IPS-20b (cell line): Measurements from ENCODE around the gene BICDL1.

ENCODE experiments used
- H3K27ac ChIP-seq: one replicate; pipeline ENCODE4 v1.5.1; 2013; ENCODE audit warnings: low read length
- H3K27me3 ChIP-seq: 2 replicates; pipeline ENCODE4 v1.6.1; 2013; ENCODE audit warnings: mild to moderate bottlenecking, low read length, inconsistent platforms; ENCODE audit not compliant: insufficient read depth
- H3K36me3 ChIP-seq: 2 replicates; pipeline ENCODE4 v1.6.1; 2013; ENCODE audit warnings: low read depth, mild to moderate bottlenecking, inconsistent platforms, low read length, moderate library complexity; ENCODE audit not compliant: insufficient read depth
- H3K4me1 ChIP-seq: 2 replicates; pipeline ENCODE4 v1.6.1; 2013; ENCODE audit warnings: mild to moderate bottlenecking, control low read depth, inconsistent platforms, low read length, moderate library complexity; ENCODE audit not compliant: insufficient read depth
- H3K4me3 ChIP-seq: 2 replicates; pipeline ENCODE4 v1.5.1; 2013; ENCODE audit warnings: mild to moderate bottlenecking, low read length, inconsistent platforms
- H3K9ac ChIP-seq: 2 replicates; pipeline ENCODE4 v1.6.1; 2013; ENCODE audit warnings: low read depth, mild to moderate bottlenecking, inconsistent platforms, low read length, moderate library complexity
- H3K9me3 ChIP-seq: 2 replicates; pipeline ENCODE4 v1.6.1; 2013; ENCODE audit warnings: mild to moderate bottlenecking, low read depth, low read length, inconsistent platforms; ENCODE audit not compliant: insufficient read depth

The BICDL1 gene, protein sequence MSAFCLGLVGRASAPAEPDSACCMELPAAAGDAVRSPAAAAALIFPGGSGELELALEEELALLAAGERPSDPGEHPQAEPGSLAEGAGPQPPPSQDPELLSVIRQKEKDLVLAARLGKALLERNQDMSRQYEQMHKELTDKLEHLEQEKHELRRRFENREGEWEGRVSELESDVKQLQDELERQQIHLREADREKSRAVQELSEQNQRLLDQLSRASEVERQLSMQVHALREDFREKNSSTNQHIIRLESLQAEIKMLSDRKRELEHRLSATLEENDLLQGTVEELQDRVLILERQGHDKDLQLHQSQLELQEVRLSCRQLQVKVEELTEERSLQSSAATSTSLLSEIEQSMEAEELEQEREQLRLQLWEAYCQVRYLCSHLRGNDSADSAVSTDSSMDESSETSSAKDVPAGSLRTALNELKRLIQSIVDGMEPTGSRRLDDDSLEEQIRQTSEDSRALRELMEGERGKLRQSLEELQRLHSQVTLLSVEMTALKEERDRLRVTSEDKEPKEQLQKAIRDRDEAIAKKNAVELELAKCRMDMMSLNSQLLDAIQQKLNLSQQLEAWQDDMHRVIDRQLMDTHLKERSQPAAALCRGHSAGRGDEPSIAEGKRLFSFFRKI

DNA sequence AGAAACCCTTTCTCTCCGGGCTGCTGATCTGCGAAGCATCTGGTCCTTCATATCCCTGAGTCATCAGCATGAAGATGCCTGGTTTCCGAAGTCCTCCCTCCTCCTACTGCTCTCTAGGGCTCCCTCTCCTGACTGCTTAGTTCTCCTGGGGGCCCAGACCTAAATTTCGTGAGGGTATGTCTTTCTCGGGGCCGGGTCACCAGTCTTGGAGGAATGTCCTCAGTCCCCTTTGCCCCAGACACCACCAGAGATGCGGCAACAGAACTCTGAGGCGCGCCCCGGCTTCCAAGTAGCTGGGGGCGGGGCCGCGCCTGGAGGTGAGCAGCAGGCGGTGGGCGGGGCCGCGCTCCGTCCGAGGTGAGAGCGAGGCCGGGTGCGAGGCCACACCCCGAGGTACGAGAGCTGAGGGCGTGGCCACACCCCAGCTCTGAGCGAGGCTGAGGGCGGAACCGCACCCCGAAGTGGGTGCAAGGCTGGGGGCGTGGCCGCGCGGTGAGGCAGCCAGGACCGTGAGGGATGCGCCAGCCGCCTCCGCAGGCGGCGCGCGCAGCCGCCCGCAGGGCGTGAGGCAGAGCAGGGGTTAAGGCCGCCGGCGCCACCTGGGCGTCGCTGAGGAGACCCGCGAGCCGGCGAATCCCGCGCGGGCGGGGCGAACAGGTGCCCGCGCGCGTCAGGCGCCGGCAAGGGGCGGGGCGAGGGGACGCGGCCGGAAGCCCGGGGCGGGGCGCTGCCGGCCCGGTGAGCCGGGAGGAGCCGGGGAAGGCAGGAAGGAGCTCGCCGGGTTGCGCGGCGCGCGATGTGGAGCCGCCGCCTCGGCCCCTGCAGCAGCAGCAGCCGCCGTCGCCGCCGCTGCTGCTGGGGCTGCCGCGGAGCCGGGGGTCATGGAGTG is at the start of gene BICDL1:
BICDL1 (plus strand) TSS at position 765 of the 889 bp plus-strand sequence. CDS start 633 bp downstream, outside the sequence.
- H3K9me3 ChIP-seq, result no peaks in the 10 kb centered on the region
- H3K27me3 ChIP-seq, result peaks cover 41% of the 10 kb centered on the region
- H3K9ac ChIP-seq, result peak within 1 kb of the TSS; percentile 71; the same call in 1 of the 2 replicates
- H3K4me3 ChIP-seq, result peak within 1 kb of the TSS; percentile 70
- peak within 1 kb of the TSS; percentile 46 for H3K27ac ChIP-seq
- H3K36me3 ChIP-seq, result no peaks in the 10 kb centered on the region; the same call in 1 of the 2 replicates
- H3K4me1 ChIP-seq, result peaks cover 7% of the 10 kb centered on the region; the same call in 1 of the 2 replicates

DNA sequence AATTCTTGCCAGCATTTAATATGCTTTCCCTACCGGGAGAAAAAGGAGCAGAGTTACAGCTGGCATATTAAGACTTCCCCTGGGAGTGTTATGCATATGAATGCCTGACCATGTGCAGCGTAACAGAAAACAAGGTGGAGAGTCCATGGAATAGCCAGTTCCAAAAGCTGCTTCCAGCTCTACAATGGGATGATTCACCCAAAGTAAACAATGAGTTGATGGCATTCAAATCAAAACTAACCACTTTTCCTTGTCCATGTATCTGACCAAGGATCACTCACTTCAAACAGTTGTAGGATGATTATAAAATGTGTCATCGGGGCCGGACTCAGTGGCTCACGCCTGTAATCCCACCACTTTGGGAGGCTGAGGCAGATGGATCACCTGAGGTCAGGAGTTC is 48.1 kb upstream of the BICDL1 start:
- H3K9ac ChIP-seq, result no peak overlapping the region
- no peaks in the 10 kb centered on the region for H3K27me3 ChIP-seq
- no peak overlapping the region for H3K27ac ChIP-seq
- 0 out of 2 replicates have a peak, but pooled peaks cover 4% of the 10 kb centered on the region for H3K4me1 ChIP-seq
- no peaks in the 10 kb centered on the region for H3K9me3 ChIP-seq
- no peaks in the 10 kb centered on the region for H3K36me3 ChIP-seq
- no peak overlapping the region for H3K4me3 ChIP-seq

DNA sequence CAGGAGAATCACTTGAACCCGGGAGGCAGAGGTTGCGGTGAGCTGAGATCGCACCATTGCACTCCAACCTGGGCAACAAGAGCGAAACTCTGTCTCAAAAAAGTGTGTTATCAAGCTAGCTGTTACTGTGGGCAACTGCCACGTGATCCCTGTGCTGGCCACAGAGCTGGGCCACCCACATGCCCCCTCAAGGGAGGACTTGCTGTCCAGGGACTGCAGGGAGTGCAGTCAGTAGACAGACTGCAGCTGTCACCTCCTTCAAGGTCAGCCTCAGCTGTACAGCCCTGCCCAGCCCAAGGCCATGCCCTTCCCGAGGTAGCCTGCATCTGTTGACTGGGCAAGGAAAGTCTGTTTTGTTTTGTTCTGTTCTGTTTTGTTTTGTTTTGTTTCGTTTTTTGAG is 46.6 kb upstream of the BICDL1 start:
- no peak overlapping the region for H3K27ac ChIP-seq
- H3K9ac ChIP-seq, result no peak overlapping the region
- no peak overlapping the region for H3K4me3 ChIP-seq
- no peaks in the 10 kb centered on the region for H3K9me3 ChIP-seq
- H3K27me3 ChIP-seq, result no peaks in the 10 kb centered on the region
- H3K36me3 ChIP-seq, result no peaks in the 10 kb centered on the region
- 0 out of 2 replicates have a peak, but pooled peaks cover 4% of the 10 kb centered on the region for H3K4me1 ChIP-seq

DNA sequence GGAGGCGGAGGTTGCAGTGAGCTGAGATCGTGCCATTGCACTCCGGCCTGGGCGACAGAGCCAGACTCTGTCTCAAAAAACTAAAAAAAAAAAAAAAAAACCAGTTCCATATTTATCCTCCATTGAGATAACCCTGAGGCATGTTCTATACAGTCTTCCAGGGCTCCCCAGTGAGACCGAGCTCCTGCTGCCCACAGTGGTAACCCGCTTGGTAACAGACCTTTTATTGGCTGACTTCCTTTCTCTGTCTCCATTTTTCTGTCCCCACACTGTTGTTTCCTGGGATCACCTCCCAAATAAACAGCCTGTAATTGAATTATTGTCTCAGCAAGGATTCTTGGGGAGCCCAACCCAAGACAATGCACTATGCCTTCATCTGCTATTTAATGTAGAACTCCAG is 42.8 kb upstream of the BICDL1 start:
- Histone ChIP-seq H3K9me3 (no peaks in the 10 kb centered on the region), H3K4me3 (no peak overlapping the region), H3K9ac (no peak overlapping the region), H3K4me1 (no peaks in the 10 kb centered on the region), H3K27ac (no peak overlapping the region), H3K27me3 (no peaks in the 10 kb centered on the region), H3K36me3 (no peaks in the 10 kb centered on the region)

DNA sequence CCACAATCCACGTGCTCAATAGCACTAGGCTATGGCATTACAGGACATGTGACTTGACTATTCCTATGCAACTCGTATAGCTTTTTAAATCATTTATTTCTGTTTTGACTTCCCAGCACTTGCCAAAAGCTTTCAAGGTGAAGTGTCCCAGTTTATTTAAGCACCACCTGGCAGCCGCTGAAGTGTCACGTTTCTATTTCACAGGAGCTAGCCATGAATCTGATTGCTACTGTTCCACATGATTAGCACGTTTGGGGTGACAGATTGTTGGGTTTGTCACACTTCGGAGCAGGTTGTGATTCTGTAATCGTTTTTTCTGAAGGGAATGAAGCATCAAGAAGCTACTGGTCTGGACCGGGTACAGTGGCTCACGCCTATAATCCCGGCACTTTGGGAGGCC is 39.9 kb upstream of the BICDL1 start:
- no peak overlapping the region for H3K27ac ChIP-seq
- no peaks in the 10 kb centered on the region for H3K27me3 ChIP-seq
- H3K36me3 ChIP-seq, result no peaks in the 10 kb centered on the region
- no peak overlapping the region for H3K9ac ChIP-seq
- H3K9me3 ChIP-seq, result no peaks in the 10 kb centered on the region
- H3K4me3 ChIP-seq, result no peak overlapping the region
- no peaks in the 10 kb centered on the region for H3K4me1 ChIP-seq

DNA sequence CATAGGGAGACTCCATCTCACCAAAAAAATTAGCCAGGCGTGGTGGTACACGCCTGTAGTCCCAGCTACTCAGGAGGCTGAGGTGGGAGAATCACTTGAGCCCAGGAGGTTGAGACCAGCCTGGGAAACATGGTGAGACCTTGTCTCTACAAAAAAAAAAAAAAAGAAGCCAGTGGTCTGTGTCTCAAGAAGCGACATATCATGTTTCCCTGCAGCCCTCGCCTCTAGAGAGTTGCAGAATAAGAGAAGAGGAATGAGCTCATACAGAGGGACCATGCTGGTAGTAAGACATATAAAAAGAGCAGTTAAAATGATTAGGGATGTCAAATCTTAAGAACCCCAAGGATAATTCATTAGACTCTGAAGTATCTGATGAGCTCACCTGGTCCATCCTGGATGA is 39.4 kb upstream of the BICDL1 start:
- Histone ChIP-seq H3K9me3 (no peaks in the 10 kb centered on the region), H3K9ac (no peak overlapping the region), H3K4me3 (no peak overlapping the region), H3K4me1 (no peaks in the 10 kb centered on the region), H3K27me3 (no peaks in the 10 kb centered on the region), H3K36me3 (no peaks in the 10 kb centered on the region), H3K27ac (no peak overlapping the region)

DNA sequence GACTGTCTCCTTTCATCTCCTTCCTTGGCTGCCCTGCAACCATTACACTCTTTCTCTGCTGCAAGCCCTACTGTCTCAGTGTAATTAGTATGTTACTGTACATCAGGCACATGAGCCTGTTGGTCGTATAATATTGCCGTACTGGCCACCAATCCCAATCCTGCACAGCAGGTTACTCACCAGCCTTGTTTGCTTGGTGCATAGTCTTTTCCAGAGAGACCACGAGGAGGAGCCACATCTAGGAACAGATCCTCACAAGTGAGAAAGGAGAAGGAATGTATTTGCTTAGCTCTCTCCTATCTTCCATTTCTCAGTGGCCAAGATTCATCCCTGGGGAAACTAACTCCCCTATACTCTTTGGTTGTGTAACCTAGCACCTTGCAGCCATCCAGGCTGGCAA is 33.0 kb upstream of the BICDL1 start:
- Histone ChIP-seq H3K27ac (no peak overlapping the region), H3K9ac (no peak overlapping the region), H3K4me1 (no peaks in the 10 kb centered on the region), H3K27me3 (no peaks in the 10 kb centered on the region), H3K9me3 (peaks cover 7% of the 10 kb centered on the region), H3K4me3 (no peak overlapping the region), H3K36me3 (no peaks in the 10 kb centered on the region)

DNA sequence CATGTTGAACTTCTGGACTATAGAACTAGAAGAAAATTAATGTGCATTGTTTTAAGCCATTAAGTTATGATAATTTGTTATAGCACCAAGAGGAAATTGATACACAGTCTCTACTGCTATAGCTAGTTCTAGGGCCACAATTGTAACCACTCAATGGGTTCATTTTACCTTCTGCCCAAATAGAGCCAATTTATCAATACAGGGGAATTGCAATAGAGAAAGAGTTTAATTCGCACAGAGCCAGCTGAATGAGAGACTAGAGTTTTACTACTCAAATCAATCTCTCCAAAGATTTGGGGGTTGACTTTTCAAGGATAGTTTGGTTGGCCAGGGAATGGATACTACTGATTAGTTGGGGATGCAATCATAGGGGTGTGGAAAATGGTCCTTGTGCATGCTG is 31.9 kb upstream of the BICDL1 start:
- H3K9me3 ChIP-seq, result peaks cover 7% of the 10 kb centered on the region
- no peaks in the 10 kb centered on the region for H3K36me3 ChIP-seq
- no peaks in the 10 kb centered on the region for H3K27me3 ChIP-seq
- H3K9ac ChIP-seq, result no peak overlapping the region
- H3K4me1 ChIP-seq, result no peaks in the 10 kb centered on the region
- H3K4me3 ChIP-seq, result no peak overlapping the region
- no peak overlapping the region for H3K27ac ChIP-seq

DNA sequence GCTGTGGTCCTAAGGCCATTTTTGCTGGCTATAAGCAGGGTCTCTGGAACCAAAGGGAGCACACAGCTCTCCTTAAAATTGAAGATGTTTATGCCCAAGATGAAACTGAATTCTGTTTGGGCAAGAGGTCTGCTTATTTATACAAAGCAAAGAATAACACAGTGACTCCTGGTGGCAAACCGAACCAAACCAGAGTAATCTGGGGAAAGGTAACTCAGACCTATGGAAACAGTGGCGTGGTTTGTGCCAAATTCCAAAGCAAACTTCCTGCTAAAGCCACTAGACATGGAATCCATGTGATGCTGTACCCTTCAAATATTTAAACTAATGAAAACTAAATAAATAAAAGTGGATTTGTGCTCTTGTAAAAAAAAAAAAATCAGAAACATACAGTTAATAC is 29.6 kb upstream of the BICDL1 start:
- H3K4me3 ChIP-seq, result no peak overlapping the region
- H3K27ac ChIP-seq, result no peak overlapping the region
- H3K9me3 ChIP-seq, result peaks cover 7% of the 10 kb centered on the region
- H3K9ac ChIP-seq, result no peak overlapping the region
- no peaks in the 10 kb centered on the region for H3K4me1 ChIP-seq
- H3K27me3 ChIP-seq, result no peaks in the 10 kb centered on the region
- no peaks in the 10 kb centered on the region for H3K36me3 ChIP-seq

DNA sequence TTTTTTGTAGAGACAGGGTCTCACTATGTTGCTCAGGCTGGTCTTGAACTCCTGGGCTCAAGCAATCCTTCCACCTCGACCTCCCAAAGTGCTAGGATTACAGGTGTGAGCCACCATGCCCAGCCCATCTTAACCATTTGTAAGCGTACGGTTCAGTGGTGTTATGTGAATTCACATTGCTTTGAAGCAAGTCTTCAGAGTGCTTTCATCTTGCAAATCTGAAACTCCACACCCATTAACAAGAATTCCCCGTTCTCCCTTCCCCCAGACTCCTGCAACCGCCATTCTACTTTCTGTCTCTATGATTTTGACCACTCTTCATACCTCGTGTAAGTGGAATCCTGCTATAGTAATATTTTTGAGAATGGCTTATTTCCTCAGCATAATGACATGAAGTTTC is 24.9 kb upstream of the BICDL1 start:
- Histone ChIP-seq H3K36me3 (no peaks in the 10 kb centered on the region), H3K27me3 (no peaks in the 10 kb centered on the region), H3K4me3 (no peak overlapping the region), H3K9ac (no peak overlapping the region), H3K4me1 (no peaks in the 10 kb centered on the region), H3K27ac (no peak overlapping the region), H3K9me3 (no peaks in the 10 kb centered on the region)

DNA sequence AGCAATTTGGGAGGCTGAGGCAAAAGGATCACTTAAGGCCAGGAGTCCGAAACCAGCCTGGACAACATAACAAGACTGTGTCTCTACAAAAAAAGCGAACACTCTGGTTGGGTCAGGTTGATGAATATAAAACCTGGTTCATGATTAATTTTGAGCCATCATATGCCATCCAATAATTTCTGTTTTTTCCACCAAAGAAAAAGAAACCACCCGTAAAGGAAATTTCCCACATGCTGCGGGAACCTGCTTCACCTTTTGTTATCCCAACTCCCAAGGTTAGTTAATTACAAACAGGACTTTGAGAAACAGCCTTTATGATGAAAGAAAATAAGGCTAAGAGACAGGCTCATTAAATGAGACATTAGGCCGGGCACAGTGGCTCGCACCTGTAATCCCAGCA is 24.1 kb upstream of the BICDL1 start:
- Histone ChIP-seq H3K9me3 (no peaks in the 10 kb centered on the region), H3K4me1 (no peaks in the 10 kb centered on the region), H3K27ac (no peak overlapping the region), H3K9ac (no peak overlapping the region), H3K27me3 (no peaks in the 10 kb centered on the region), H3K36me3 (no peaks in the 10 kb centered on the region), H3K4me3 (no peak overlapping the region)
